ENCODE results near the gene B3GNT4.
"Not testable (repeated sequence)": the region's sequence is repeated elsewhere in the genome, so short reads cannot be mapped to it uniquely, and the experiment has no call there.

The B3GNT4 gene

DNA sequence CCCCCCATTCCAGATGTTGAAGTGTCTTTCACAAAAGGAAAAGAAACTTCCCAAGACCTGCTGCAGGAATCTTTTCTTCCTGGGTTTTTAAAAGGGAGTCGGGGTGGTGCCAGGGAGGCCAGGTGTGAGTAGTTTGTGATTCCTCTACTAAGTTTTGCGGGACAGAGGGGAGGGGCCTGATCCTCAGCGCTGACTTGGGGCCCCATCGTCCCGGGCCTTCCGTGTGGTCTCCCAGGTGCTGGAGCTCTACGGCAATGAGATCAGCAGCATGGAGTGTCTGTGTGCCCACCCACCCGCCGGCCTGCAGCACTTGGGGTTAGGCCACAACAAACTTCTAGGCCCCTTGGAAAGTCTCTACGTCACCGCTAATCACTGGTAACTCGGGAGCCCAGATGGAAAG is 16.0 kb upstream of the B3GNT4 start:
- DNase-seq (ENCODE audit: low read depth in 2 of 2) = no peak

DNA sequence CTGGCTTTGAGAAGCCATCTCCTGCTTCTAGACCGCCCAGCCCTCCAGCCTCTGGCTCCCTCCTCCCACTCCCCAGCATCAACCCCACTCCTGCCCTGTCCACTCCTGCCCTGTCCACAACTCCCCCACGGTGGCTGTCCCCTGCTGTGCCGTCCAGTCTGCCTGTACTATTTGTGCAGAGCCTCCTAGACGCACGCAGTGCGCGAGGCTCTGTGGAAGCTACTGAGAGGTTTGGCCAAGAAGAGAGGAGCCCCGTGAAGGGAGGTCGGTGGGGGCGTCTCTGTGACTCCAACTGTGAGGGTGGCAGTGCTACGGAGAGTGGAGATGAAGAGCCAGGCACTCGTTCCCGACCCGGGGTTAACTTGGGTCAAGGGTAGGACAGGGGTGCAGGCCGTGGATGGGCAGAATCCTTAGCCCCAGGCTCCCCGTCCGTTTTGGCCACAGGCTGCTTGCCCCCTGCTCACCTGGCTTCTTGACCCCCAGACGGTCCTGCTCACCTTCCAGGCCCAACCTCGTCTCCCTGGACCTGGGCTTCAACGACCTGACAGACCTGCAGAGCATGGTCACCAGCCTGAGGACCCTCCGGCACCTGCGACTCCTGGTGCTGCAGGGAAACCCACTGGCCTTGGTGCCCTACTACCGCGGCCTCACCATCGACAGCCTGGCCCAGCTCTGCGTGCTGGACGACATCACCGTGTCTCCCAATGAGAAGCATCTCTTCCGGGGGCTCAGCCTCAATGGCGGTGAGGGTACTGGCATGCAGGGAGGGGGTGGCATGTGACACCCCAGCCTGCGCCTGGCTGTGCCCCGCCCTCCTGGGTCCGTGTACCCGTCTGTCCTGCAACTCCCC is 13.7 kb upstream of the B3GNT4 start:
- DNase-seq (ENCODE audit: low read depth in 2 of 2) = no peak

DNA sequence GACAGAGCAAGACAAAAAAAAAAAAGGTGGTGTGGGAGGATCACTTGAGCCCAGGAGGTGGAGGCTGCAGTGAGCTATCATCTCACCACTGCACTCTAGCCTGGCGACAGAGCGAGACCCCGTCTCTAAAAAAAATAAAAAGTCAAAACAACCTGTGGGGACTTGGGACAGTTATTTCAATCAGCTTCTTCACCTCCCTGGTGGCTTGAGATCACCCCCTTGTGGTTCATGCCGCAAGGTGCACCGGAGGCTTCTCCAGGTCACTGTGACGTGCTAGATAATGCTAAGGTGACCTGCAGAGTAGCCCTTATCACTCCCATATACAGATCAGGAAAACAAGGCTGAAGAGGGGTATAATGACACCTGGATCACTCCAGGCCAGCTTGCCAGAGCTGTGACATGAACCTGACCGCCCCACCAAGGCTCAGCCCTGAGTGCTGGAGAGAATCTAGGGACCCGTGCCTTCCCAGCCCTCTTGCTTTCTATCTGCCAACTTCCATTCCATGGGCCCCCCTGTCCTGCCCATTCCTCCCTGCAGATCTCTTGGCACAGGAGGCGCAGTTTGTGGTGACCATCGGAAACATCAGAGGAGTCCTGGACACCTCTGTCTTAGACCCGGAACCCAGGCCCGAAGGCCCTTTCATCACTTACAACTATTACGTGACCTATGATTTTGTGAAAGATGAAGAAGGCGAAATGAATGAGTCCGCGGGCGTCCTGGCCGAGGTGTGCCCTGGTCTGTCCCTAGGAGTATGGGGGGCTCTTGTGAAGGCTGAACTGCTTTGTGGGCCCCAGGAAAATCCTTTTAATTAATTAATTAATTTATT is 12.5 kb upstream of the B3GNT4 start:
- DNase-seq (ENCODE audit: low read depth in 2 of 2) = peak; percentile 65 to 67

DNA sequence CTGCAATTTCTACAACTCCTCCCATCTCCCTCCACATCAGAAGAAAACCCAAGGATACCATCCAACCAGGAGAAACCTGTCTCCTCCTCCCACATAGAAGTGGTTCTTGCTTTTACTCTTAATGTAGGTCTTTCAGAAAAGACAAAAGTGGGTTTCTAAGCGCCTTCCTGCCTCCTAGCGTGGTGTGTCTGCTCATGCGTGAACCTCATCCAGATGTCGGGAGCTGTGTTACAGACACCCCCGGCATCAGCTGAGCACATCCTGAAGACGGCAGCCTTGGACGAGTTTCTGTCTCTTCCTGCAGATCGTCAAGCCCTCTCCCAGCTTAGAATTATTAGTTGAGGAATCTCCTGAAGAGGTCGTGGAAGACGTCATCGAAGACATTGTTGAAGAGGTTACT is 11.1 kb upstream of the B3GNT4 start:
- DNase-seq (ENCODE audit: low read depth in 2 of 2) = no peak

DNA sequence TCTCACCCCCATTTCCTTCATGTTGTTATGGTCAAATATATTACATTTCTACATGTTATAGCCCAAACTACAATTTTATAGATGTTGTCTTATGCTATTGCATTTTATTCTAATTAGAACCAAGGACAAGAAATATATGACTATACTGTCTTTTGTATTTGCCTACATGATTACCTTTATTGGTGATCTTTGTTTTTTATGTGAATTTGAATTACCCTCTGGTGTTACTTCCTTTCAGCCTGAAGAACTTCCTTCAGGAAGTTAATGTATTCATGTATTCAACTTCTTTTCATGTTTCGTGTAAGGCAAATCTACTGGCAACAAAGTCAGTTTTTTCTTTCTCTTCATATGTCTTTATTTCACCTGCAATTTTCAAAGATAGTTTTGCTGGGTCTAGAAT is 8.7 kb upstream of the B3GNT4 start:
- DNase-seq (ENCODE audit: low read depth in 2 of 2) = no peak

DNA sequence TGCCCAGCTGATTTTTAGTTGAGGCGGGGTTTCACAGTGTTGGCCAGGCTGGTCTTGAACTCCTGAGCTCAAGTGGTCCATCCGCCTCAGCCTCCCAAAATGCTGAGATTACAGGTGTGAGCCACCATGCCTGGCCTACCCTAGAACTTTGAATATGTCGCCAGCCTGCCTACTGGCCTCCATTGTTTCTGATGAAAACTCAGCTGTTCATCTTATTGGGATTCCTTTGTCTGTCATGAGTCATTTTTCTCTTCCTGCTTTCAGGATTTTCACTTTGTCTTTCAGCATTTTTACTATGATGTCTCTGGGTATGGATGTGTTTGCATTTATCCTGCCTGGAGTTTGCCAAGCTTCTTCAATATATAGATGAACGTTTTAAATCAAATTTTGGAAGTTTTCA is 8.1 kb upstream of the B3GNT4 start:
- DNase-seq (ENCODE audit: low read depth in 2 of 2) = no peak

DNA sequence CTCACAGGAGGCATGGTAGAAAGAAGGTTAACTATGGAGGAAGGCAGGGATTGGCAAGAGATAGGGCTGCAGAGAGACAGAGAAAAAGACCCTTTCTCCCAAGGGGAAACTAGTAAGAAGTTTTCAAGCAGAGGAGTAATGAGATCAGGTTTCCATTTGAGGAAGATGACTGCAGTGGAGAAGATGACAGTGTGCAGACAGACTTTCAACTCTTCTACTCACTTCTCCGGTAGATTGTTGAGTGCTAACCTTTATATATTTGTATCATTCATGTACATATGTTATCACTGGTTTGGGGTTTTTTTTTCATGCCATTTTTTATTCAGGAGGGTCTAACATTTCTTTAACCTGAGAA is 5.9 kb upstream of the B3GNT4 start:
- DNase-seq (ENCODE audit: low read depth in 2 of 2) = no peak

DNA sequence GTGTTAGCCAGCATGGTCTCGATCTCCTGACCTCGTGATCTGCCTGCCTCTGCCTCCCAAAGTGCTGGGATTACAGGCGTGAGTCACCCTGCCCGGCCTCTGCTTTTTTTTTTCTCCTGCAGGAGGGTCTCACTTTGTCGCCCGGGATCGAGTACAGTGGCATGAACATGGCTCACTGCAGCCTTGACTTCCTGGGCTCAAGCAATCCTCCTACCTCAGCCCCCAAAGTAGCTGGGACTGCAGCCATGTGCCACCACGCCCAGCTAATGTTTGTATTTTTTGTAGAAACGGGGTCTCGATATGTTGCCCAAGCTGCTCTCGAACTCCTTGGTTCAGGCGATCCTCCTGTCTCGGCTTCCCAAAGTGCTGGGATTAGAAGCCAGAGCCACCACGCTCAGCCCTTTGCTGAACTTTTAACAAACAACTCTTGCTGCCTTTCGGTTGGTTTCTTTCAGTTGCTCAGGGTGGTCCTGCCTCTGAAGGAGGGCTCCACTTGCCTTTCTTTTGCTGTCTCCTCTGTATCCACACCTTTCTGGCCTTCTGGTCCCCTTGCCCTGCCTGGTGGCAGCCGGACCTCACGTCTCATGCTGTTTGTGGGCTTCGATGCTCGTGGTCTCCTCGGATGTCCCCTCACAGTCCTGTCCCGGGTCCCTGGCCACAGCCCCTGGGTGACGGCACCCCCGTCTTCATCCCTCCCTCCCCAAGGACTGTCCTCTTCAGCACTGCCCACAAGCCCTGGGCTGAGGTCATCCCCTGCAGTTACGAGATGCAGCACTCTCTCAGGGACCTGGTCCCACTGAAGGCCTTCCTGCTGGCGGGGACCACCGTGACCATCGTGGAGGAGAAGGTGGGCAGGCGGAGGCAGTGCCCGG is 3.8 kb upstream of the B3GNT4 start:
- DNase-seq (ENCODE audit: low read depth in 2 of 2) = no peak

DNA sequence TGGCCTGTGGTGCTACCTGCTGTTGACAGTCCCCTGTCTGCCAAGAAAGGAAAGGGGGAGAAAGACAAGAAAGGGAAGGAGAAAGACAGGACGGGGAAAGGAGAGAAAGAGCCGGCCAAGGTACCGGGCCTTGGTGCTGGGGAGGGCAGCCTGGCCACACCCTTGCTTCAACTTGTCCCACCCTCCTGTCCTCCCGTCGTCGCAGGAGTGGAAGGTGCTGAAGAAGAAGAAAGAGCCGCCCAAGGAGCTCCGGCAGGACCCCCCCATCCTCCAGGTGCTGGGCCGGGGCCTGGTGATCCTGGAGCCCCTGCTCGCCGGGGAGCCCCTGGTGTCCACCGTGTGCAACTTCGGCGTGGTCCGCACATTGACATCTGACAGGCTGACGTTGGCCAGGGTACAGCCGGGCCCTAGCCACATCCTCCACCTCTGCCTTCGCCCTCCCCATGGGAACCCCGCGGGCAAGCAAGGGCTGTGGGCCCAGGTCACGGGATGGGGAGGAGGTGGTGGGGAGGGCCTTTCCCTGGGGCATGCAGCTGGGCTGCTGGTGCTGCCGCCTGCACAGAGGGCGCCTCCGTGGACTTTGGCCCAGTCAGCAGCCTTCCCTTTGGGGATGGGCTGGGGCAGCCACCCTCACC is 2.9 kb upstream of the B3GNT4 start:
- DNase-seq (ENCODE audit: low read depth in 2 of 2) = no peak

DNA sequence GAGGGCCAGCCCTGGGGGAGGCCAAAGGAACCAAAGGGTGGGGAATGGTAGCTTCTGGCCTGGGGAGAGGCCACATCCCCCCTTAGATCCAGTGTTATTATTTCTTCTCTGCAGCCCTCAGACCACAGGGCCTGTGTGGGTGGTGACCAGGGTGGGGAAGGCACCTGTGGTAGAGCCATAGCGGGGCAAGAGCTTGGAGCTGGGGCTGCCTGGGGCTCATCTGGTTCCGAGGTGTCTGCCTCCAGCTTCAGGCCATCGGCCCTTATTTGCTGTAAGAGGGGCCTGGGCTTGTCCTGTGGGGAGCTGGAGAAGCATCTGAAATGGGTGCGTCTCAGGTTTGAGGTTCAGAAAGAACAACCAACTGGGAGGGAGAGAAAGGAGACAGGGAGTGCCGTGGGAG is 2.1 kb upstream of the B3GNT4 start:
- no peak for DNase-seq (ENCODE audit: low read depth in 2 of 2)

DNA sequence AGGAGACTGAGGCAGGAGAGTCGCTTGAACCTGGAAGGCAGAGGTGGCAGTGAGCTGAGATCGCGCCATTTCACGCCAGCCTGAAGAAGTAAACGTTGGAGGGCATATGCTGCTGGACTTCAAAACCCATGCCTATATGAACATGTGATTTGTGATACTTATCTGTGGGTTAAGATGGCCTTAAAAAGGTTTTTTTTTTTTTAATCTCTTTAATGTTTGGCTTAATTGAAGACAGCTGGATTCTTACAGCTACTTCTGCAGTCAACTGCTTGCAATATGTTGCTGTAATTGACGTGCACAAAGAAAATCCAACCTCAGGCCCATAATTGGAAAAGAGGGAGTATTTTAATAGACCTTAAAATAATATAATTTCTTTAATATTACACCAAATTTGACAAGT is 1.5 kb upstream of the B3GNT4 start:
- DNase-seq (ENCODE audit: low read depth in 2 of 2) = no peak

DNA sequence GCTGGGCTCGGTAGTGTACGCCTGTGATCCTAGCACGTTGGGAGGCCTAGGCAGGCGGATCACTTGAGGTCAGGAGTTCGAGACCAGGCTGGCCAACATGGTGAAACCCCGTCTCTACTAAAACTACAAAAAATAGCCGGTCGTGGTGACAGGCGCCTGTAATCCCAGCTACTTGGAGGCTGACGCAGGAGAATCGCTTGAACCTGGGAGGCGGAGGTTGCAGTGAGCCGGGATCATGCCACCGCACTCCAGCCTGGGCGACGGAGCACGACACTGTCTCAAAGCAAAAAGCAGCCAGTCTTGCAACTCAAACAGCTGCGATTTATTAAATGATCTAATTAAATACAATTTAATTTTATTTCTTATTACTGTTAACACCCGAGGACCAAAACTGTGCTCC is 698 bp upstream of the B3GNT4 start:
- DNase-seq (ENCODE audit: low read depth in 2 of 2) = not testable (repeated sequence)

DNA sequence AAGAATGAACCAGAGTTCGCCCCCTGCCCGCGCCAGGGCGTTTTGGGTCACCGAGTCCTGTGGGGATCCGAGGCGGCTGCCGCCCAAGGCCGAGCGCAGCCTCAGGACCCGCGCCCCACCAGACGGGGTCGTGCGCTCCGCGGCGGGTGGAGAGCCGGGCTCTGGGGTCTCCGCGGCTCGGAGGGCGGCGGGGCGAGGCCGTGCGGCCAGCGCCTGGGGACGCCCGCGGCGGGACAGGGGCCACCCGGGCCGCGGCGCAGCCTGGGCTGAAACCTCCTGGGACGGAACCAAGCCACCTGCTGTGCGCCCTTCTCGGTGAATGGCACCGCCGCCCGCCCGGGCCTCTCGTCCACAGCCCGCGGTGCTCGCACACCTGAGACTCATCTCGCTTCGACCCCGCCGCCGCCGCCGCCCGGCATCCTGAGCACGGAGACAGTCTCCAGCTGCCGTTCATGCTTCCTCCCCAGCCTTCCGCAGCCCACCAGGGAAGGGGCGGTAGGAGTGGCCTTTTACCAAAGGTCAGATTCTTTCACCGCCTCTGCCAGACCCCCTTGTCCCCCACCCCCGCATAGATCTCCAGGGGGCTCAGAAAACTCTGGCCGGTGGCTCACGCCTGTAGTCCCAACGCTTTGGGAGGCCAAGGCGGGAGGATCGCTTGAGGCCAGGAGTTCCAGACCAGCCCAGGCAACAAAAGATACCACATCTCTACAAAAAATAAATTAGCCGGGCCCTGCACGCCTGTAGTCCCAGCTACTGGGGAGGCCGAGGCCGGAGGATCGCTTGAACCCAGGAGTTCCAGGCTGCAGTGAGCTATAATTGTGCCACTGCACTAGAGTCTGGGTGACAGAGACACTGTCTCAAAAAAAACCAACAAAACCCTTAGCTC is 901 bp downstream of the B3GNT4 start:
- no peak for DNase-seq (ENCODE audit: low read depth in 2 of 2)

DNA sequence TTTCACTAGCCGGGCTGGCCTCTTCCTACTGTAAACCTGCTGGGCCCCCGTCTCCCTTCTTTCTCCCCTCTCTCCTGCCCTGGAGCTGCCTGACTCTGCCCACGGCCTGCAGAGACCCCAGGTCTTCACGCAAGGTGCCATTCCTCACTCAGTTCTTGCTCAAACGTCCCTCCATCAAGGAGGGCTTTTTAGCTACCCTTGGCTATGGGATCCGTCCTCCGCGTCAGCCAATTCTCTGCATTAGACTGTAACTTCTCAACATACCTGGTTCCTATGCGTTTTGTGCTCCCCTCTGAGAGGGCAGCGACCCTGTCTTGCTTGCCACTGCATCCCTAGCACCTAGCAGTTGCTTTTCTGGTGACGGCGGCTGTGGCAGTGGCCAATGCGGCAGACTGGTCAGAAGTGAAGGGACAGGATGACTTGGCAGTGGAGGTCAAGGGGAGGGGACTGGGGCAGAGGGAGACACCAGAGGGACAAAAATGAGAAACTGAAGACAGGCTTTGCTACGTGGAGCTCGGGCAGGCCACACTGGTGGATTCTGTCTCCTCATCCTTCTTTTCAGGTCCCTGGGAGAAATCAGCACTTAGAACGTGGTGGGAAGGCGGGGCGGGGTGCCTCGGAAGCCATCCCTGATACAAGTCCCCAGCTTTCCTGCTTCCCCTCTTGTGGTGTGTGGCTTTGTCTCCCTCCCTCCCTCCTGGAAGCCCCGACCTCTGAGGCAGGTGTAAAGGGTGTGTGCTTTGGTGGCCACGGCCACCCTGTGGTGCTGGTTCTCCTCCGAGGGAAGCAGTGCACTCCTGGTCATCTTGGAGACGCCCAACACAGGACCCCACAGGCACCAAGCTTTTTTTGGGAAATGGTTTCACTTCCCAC is 1.8 kb downstream of the B3GNT4 start:
- no peak for DNase-seq (ENCODE audit: low read depth in 2 of 2)

DNA sequence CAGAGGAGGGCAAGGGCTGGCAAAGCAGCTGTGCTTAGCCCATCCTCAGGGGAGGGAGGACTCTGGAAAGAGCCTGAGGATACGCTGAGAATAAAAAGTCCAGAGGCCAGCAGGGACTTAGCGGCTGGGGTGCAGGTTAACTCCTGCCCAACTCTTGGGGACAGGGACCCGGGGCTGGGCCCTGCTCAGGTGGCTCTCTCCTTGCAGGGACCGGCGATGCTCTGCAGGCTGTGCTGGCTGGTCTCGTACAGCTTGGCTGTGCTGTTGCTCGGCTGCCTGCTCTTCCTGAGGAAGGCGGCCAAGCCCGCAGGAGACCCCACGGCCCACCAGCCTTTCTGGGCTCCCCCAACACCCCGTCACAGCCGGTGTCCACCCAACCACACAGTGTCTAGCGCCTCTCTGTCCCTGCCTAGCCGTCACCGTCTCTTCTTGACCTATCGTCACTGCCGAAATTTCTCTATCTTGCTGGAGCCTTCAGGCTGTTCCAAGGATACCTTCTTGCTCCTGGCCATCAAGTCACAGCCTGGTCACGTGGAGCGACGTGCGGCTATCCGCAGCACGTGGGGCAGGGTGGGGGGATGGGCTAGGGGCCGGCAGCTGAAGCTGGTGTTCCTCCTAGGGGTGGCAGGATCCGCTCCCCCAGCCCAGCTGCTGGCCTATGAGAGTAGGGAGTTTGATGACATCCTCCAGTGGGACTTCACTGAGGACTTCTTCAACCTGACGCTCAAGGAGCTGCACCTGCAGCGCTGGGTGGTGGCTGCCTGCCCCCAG is 2.8 kb downstream of the B3GNT4 start:
- no peak for DNase-seq (ENCODE audit: low read depth in 2 of 2)

DNA sequence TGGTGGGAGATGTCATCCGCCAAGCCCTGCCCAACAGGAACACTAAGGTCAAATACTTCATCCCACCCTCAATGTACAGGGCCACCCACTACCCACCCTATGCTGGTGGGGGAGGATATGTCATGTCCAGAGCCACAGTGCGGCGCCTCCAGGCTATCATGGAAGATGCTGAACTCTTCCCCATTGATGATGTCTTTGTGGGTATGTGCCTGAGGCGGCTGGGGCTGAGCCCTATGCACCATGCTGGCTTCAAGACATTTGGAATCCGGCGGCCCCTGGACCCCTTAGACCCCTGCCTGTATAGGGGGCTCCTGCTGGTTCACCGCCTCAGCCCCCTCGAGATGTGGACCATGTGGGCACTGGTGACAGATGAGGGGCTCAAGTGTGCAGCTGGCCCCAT is 3.5 kb downstream of the B3GNT4 start:
- no peak for DNase-seq (ENCODE audit: low read depth in 2 of 2)

DNA sequence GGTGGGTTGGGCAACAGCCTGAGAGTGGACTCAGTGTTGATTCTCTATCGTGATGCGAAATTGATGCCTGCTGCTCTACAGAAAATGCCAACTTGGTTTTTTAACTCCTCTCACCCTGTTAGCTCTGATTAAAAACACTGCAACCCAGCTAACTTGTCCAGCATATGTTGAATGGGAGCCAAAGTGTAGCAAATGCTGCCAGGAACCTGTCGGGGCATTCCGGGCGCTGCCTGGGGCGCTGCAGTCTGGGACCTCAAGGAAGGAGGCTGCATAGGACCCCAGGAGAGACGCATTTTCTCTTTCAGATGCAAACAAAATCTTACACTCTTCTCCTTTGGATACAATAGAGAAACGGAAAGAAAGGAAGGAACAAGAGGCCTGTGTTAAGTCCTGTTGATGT is 3.9 kb downstream of the B3GNT4 start:
- DNase-seq (ENCODE audit: low read depth in 2 of 2) = no peak

DNA sequence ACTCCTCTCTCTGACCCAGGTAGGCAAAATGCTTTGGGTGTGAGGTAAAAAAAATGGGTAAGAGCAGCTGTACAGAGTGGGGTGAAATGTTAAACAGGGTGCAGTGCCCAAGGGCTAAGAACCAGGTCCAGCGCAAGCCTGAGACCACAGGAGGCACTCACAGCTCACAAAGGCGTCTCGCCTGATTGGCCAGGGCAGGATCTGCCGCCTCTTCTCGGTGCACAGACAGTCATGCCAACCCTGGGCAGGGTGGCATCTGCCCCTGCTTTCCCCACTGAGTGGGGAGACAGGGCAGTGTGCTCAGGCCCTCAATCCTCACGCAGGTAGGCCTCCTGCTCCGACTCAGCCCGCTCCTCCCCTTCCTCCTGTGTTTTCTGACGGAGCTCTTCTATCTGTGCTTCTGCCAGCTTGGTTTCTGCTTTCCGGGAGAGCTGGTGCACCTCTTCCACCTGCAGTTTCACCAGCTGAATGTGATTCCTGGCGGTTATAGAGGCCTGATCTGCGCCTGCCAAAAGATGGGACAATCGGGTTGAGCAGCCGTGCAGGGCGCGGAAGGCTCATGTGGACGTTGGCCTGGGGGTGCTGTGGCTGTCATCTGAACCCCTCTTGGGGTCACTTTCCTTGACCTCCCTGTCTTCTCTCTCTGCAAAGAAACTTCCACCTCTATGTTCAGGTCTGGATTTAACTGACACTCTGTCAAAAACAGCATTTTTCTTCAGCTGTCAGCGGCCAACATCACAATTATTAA is 4.7 kb downstream of the B3GNT4 start:
- no peak for DNase-seq (ENCODE audit: low read depth in 2 of 2)

Data from stimulated activated CD4-positive, alpha-beta T cell treated with anti-CD3 and anti-CD28 coated beads, Interleukin-4, amount 100 ng/mL, for 48 hours (primary cell).